GM13977 (cell line): Measurements from ENCODE around the gene RCVRN.

ENCODE experiments used
- DNase-seq: peaks from one replicate; pipeline ENCODE4 v3.0.0; 2012; ENCODE audit warnings: low spot score
- CTCF ChIP-seq: IDR thresholded peaks from 2 replicates; pipeline ENCODE4 v1.5.1; 2012; ENCODE audit warnings: mild to moderate bottlenecking, control low read depth; ENCODE audit not compliant: insufficient read depth; ENCODE audit errors: extremely low read depth, missing control alignments
- in situ Hi-C: fragments of 300-500 bp; cut with MboI; formaldehyde crosslinking; loops from one replicate; pipeline ENCODE4 v1.12.0; 2022; ENCODE audit warnings: low sequenced_read_pairs, low pct_unique_long_range_greater_than_20kb, mixed read lengths, inconsistent platforms; ENCODE audit not compliant: unreplicated experiment

RCVRN gene

DNA sequence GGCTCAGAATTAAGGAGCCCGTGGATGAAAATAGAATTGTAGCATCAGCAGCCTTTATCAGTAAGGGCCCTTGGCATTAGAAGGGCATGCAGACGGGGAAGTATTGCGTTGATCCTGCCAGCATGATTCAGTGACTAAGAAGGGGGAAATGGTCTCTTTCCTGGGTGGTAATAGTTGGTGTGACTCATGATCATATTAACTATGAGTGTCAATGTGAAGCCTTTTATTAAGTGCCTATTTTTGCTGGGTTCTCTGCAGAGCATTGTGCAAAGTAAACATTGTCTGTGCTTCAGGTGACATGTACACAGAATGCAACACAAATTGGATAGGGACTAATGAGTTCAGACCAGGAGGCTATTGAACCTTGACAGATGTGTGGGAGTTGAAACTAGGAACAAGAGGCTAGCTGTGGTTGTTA is 24.5 kb downstream of the RCVRN start:
- TF ChIP-seq CTCF: no peak
- in situ Hi-C loops: no loop called here
- DNase-seq: peak; percentile 45

GRCh38 chr17:9878786-9879525 is 26.1 kb downstream of the RCVRN start:
- DNase-seq: no peak
- no peak for TF ChIP-seq CTCF
- in situ Hi-C loops: no loop called here

DNA sequence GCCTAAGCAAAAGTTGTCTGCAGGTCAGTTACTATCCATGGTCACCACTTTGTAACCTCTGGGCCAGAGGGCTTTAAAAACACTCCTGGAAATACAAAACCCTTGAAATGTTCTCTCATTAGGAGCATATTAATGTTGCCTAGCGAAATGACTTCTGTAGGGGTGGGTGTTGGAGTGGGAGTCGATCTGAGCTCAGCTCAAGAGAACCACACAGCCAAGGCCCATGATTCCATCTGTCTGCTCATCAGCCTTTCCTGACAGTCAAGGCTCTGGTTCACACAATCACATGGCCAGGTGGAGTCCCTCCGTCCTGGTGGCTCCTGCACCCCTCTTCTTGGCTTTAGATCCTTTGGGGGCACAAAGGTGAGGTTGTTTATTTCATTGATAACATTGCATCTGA is 26.7 kb downstream of the RCVRN start:
- in situ Hi-C loops: no loop called here
- TF ChIP-seq CTCF: no peak

DNA sequence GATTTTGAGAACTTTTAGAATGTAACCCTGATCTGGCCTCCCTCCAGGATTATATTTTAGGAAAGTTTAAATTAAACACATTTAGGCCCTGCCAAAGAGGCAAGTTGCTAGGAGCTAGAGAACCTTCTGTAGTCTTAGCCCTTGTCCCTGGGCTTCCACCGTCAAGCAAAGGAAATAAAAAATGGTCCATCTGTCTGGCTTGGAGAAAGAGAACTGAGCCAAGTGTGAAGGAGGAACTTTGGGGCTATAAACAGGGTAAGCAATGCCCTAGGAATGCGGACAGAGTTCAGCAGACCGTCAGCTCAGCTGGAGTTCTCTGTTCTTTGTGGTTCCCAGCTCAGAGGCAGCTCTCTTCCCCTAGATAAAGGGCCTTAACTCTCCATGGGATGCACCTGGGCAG is 29.6 kb downstream of the RCVRN start:
- in situ Hi-C loops: no loop called here
- DNase-seq: no peak
- TF ChIP-seq CTCF: no peak

More for the DNA sequence above, 26.7 kb downstream of the RCVRN start:
- no peak for DNase-seq

GRCh38 chr17:9874722-9875121 is 30.3 kb downstream of the RCVRN start:
- in situ Hi-C loops: no loop called here
- DNase-seq: no peak
- TF ChIP-seq CTCF: no peak

DNA sequence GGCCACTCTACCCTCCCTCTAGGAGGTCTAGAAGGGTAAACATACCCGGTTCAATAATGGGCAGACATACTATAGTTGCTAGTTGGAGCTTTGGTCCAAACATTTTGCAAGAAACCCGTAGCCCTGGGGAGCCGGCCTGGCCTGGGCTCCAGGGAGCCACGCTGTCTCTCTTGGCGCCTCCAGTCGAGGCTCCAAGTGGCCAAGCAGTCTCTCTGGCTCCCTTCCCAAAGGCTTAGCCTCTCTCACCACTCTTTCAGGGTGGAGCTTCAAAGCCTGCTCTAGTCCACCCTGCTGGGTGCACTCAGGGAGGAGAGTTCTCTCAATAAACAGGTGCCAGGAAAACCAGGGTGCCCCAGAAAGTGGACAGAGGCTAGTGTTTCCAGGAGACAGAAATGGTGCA is 32.2 kb downstream of the RCVRN start:
- in situ Hi-C loops: no loop called here

More for the DNA sequence above, 32.2 kb downstream of the RCVRN start:
- DNase-seq: no peak
- TF ChIP-seq CTCF: no peak
